Measurements from ENCODE around the gene STN1.

- TF ChIP-seq CTCF (IDR thresholded peaks at IDR 0.05) (no peak), POLR2A (IDR thresholded peaks at IDR 0.05) (no peak)
These were observed 12.5 kb downstream of the STN1 start for GRCh38 chr10:103905441-103905840.
